ENCODE data around the gene MMP12. TPM values are rescaled to one million over a fixed set of nuclear protein-coding genes. Genes with fewer than 3 reads are reported as not detected.
"Not testable (repeated sequence)": the region's sequence is repeated elsewhere in the genome, so short reads cannot be mapped to it uniquely, and the experiment has no call there.

MMP12 gene
- not detected for polyA plus RNA-seq (2012; ENCODE audit: low read depth, missing spikeins)

GRCh38 chr11:102874852-102875251 lies at the start of gene MMP12:
MMP12 (minus strand) TSS chr11:102874982; CDS start chr11:102874937, 45 bp downstream.
- DNase-seq (ENCODE audit: insufficient read length, low spot score): no peak
- no peak for FAIRE-seq
- no peak for TF ChIP-seq PAX5 (IDR thresholded peaks at IDR 0.05; ENCODE audit: insufficient read depth, low read length, severe bottlenecking)
- TF ChIP-seq SPI1 (IDR thresholded peaks at IDR 0.05; ENCODE audit: low read depth, low read length): no peak
- TF ChIP-seq POLR2A (IDR thresholded peaks at IDR 0.05; ENCODE audit: low read depth, low read length): no peak
- TF ChIP-seq TAF1 (IDR thresholded peaks at IDR 0.05; ENCODE audit: low read depth, low read length): no peak
- TF ChIP-seq POU2F2 (IDR thresholded peaks at IDR 0.05; ENCODE audit: low read depth, low read length): no peak
- TF ChIP-seq POLR2AphosphoS5 (IDR thresholded peaks at IDR 0.05; ENCODE audit: low read depth, low read length): no peak

GRCh38 chr11:102921587-102922220 lies 46.9 kb upstream of the MMP12 start:
- TF ChIP-seq TAF1 (IDR thresholded peaks at IDR 0.05; ENCODE audit: low read depth, low read length): no peak
- TF ChIP-seq POU2F2 (IDR thresholded peaks at IDR 0.05; ENCODE audit: low read depth, low read length): no peak
- TF ChIP-seq SPI1 (IDR thresholded peaks at IDR 0.05; ENCODE audit: low read depth, low read length): no peak
- no peak for TF ChIP-seq PAX5 (IDR thresholded peaks at IDR 0.05; ENCODE audit: insufficient read depth, low read length, severe bottlenecking)
- no peak for TF ChIP-seq POLR2A (IDR thresholded peaks at IDR 0.05; ENCODE audit: low read depth, low read length)
- TF ChIP-seq POLR2AphosphoS5 (IDR thresholded peaks at IDR 0.05; ENCODE audit: low read depth, low read length): no peak
- DNase-seq (ENCODE audit: insufficient read length, low spot score): no peak
- peak; percentile 5 for FAIRE-seq

- TF ChIP-seq SPI1 (IDR thresholded peaks at IDR 0.05; ENCODE audit: low read depth, low read length) (peak; percentile 53), TAF1 (IDR thresholded peaks at IDR 0.05; ENCODE audit: low read depth, low read length) (no peak)
- peak; percentile 47 for FAIRE-seq
- DNase-seq (ENCODE audit: insufficient read length, low spot score): no peak
Measured at GRCh38 chr11:102920118-102920684, 45.4 kb upstream of the MMP12 start.

- TF ChIP-seq SPI1 (IDR thresholded peaks at IDR 0.05; ENCODE audit: low read depth, low read length) (no peak), TAF1 (IDR thresholded peaks at IDR 0.05; ENCODE audit: low read depth, low read length) (no peak), POLR2A (IDR thresholded peaks at IDR 0.05; ENCODE audit: low read depth, low read length) (no peak), POU2F2 (IDR thresholded peaks at IDR 0.05; ENCODE audit: low read depth, low read length) (no peak), PAX5 (IDR thresholded peaks at IDR 0.05; ENCODE audit: insufficient read depth, low read length, severe bottlenecking) (no peak), POLR2AphosphoS5 (IDR thresholded peaks at IDR 0.05; ENCODE audit: low read depth, low read length) (no peak)
- no peak for DNase-seq (ENCODE audit: insufficient read length, low spot score)
- FAIRE-seq: no peak
Measured at GRCh38 chr11:102915044-102915375, 40.2 kb upstream of the MMP12 start.

- TF ChIP-seq PAX5 (IDR thresholded peaks at IDR 0.05; ENCODE audit: insufficient read depth, low read length, severe bottlenecking) (no peak), POLR2AphosphoS5 (IDR thresholded peaks at IDR 0.05; ENCODE audit: low read depth, low read length) (no peak), POU2F2 (IDR thresholded peaks at IDR 0.05; ENCODE audit: low read depth, low read length) (no peak), POLR2A (IDR thresholded peaks at IDR 0.05; ENCODE audit: low read depth, low read length) (no peak), TAF1 (IDR thresholded peaks at IDR 0.05; ENCODE audit: low read depth, low read length) (no peak), SPI1 (IDR thresholded peaks at IDR 0.05; ENCODE audit: low read depth, low read length) (no peak)
- FAIRE-seq: no peak
- DNase-seq (ENCODE audit: insufficient read length, low spot score): no peak
Measured at GRCh38 chr11:102914238-102915043, 39.7 kb upstream of the MMP12 start.

GRCh38 chr11:102912482-102912830 lies 37.7 kb upstream of the MMP12 start:
- TF ChIP-seq POU2F2 (IDR thresholded peaks at IDR 0.05; ENCODE audit: low read depth, low read length): no peak
- no peak for TF ChIP-seq POLR2AphosphoS5 (IDR thresholded peaks at IDR 0.05; ENCODE audit: low read depth, low read length)
- no peak for TF ChIP-seq PAX5 (IDR thresholded peaks at IDR 0.05; ENCODE audit: insufficient read depth, low read length, severe bottlenecking)
- TF ChIP-seq POLR2A (IDR thresholded peaks at IDR 0.05; ENCODE audit: low read depth, low read length): no peak
- no peak for TF ChIP-seq TAF1 (IDR thresholded peaks at IDR 0.05; ENCODE audit: low read depth, low read length)
- no peak for TF ChIP-seq SPI1 (IDR thresholded peaks at IDR 0.05; ENCODE audit: low read depth, low read length)
- no peak for FAIRE-seq
- no peak for DNase-seq (ENCODE audit: insufficient read length, low spot score)

GRCh38 chr11:102911758-102912481 lies 37.1 kb upstream of the MMP12 start:
- TF ChIP-seq POLR2A (IDR thresholded peaks at IDR 0.05; ENCODE audit: low read depth, low read length) (no peak), TAF1 (IDR thresholded peaks at IDR 0.05; ENCODE audit: low read depth, low read length) (no peak), POLR2AphosphoS5 (IDR thresholded peaks at IDR 0.05; ENCODE audit: low read depth, low read length) (no peak), POU2F2 (IDR thresholded peaks at IDR 0.05; ENCODE audit: low read depth, low read length) (no peak), SPI1 (IDR thresholded peaks at IDR 0.05; ENCODE audit: low read depth, low read length) (no peak), PAX5 (IDR thresholded peaks at IDR 0.05; ENCODE audit: insufficient read depth, low read length, severe bottlenecking) (no peak)
- FAIRE-seq: no peak
- DNase-seq (ENCODE audit: insufficient read length, low spot score): no peak

- not testable (repeated sequence) for DNase-seq (ENCODE audit: insufficient read length, low spot score); FAIRE-seq
Measured at GRCh38 chr11:102905848-102906247, 31.1 kb upstream of the MMP12 start.

- FAIRE-seq; DNase-seq (ENCODE audit: insufficient read length, low spot score): not testable (repeated sequence)
Measured at GRCh38 chr11:102903895-102904294, 29.1 kb upstream of the MMP12 start.
